ENCODE results near the gene PHOSPHO2.
"Not testable (repeated sequence)": the region's sequence is repeated elsewhere in the genome, so short reads cannot be mapped to it uniquely, and the experiment has no call there.

Gene PHOSPHO2

GRCh38 chr2:169683425-169684134 is 10.7 kb upstream of the PHOSPHO2 start:
- DNase-seq (ENCODE audit: low read depth in 3 of 3, low spot score in 1 of 3), result no peak

- DNase-seq (ENCODE audit: low read depth in 3 of 3, low spot score in 1 of 3), result no peak
Measured at GRCh38 chr2:169684135-169684565, 10.1 kb upstream of the PHOSPHO2 start.

- DNase-seq (ENCODE audit: low read depth in 3 of 3, low spot score in 1 of 3), result not testable (repeated sequence)
Measured at GRCh38 chr2:169684712-169685111, 9.6 kb upstream of the PHOSPHO2 start.

- not testable (repeated sequence) for DNase-seq (ENCODE audit: low read depth in 3 of 3, low spot score in 1 of 3)
Measured at GRCh38 chr2:169686825-169687224, 7.4 kb upstream of the PHOSPHO2 start.

- not testable (repeated sequence) for DNase-seq (ENCODE audit: low read depth in 3 of 3, low spot score in 1 of 3)
Measured at GRCh38 chr2:169687943-169688342, 6.3 kb upstream of the PHOSPHO2 start.

GRCh38 chr2:169690958-169691357 is 3.3 kb upstream of the PHOSPHO2 start:
- DNase-seq (ENCODE audit: low read depth in 3 of 3, low spot score in 1 of 3), result no peak

- no peak for DNase-seq (ENCODE audit: low read depth in 3 of 3, low spot score in 1 of 3)
Measured at GRCh38 chr2:169692718-169693117, 1.6 kb upstream of the PHOSPHO2 start.

GRCh38 chr2:169693360-169693759 is 909 bp upstream of the PHOSPHO2 start:
- DNase-seq (ENCODE audit: low read depth in 3 of 3, low spot score in 1 of 3), result no peak

- no peak for DNase-seq (ENCODE audit: low read depth in 3 of 3, low spot score in 1 of 3)
Measured at GRCh38 chr2:169694894-169695260, 608 bp downstream of the PHOSPHO2 start.

GRCh38 chr2:169696381-169696780 is 2.1 kb downstream of the PHOSPHO2 start:
- no peak for DNase-seq (ENCODE audit: low read depth in 3 of 3, low spot score in 1 of 3)

- not testable (repeated sequence) for DNase-seq (ENCODE audit: low read depth in 3 of 3, low spot score in 1 of 3)
Measured at GRCh38 chr2:169699173-169699572, 4.9 kb downstream of the PHOSPHO2 start.

- DNase-seq (ENCODE audit: low read depth in 3 of 3, low spot score in 1 of 3), result no peak
Measured at GRCh38 chr2:169702996-169703395, 8.7 kb downstream of the PHOSPHO2 start.

GRCh38 chr2:169704160-169704708 is 10.0 kb downstream of the PHOSPHO2 start:
- DNase-seq (ENCODE audit: low read depth in 3 of 3, low spot score in 1 of 3), result no peak

- DNase-seq (ENCODE audit: low read depth in 3 of 3, low spot score in 1 of 3), result no peak
Measured at GRCh38 chr2:169705927-169706326, 11.7 kb downstream of the PHOSPHO2 start.

GRCh38 chr2:169707626-169708025 is 13.4 kb downstream of the PHOSPHO2 start:
- DNase-seq (ENCODE audit: low read depth in 3 of 3, low spot score in 1 of 3), result no peak

- no peak for DNase-seq (ENCODE audit: low read depth in 3 of 3, low spot score in 1 of 3)
Measured at GRCh38 chr2:169709331-169709730, 15.1 kb downstream of the PHOSPHO2 start.

- DNase-seq (ENCODE audit: low read depth in 3 of 3, low spot score in 1 of 3), result no peak
Measured at GRCh38 chr2:169709981-169710380, 15.7 kb downstream of the PHOSPHO2 start.

- no peak for DNase-seq (ENCODE audit: low read depth in 3 of 3, low spot score in 1 of 3)
Measured at GRCh38 chr2:169711751-169712509, 17.7 kb downstream of the PHOSPHO2 start.

GRCh38 chr2:169712791-169713227 is 18.5 kb downstream of the PHOSPHO2 start:
- no peak for DNase-seq (ENCODE audit: low read depth in 3 of 3, low spot score in 1 of 3)

- DNase-seq (ENCODE audit: low read depth in 3 of 3, low spot score in 1 of 3), result no peak
Measured at GRCh38 chr2:169713331-169713730, 19.1 kb downstream of the PHOSPHO2 start.

GRCh38 chr2:169714699-169715098 is 20.4 kb downstream of the PHOSPHO2 start:
- DNase-seq (ENCODE audit: low read depth in 3 of 3, low spot score in 1 of 3), result no peak
